H9 (cell line): ENCODE results near the gene TIPIN. TPM values are rescaled to one million over a fixed set of nuclear protein-coding genes. Genes with fewer than 3 reads are reported as not detected.

Experiments
- DNase-seq: peaks from one replicate; pipeline ENCODE4 v3.0.0-alpha.2; 2017
- H2AFZ ChIP-seq: one replicate; pipeline ENCODE4 v1.6.1; 2013; ENCODE audit warnings: mild to moderate bottlenecking, low read length, control low read depth, moderate library complexity
- H2AK5ac ChIP-seq: 2 replicates; pipeline ENCODE4 v1.6.1; 2013; ENCODE audit warnings: low read length, control low read depth, mixed read lengths; ENCODE audit not compliant: insufficient read length
- H2BK120ac ChIP-seq: one replicate; pipeline ENCODE4 v1.6.1; 2013; ENCODE audit warnings: low read depth, mild to moderate bottlenecking, low read length, control low read depth, inconsistent platforms; ENCODE audit not compliant: poor library complexity, severe bottlenecking
- H2BK12ac ChIP-seq: 2 replicates; pipeline ENCODE4 v1.6.1; 2013; ENCODE audit warnings: low read length, control low read depth, mixed read lengths, low read depth; ENCODE audit not compliant: insufficient read length
- H2BK15ac ChIP-seq: 2 replicates; pipeline ENCODE4 v1.6.1; 2013; ENCODE audit warnings: low read depth, low read length, control low read depth
- H2BK20ac ChIP-seq: one replicate; pipeline ENCODE4 v1.6.1; 2013; ENCODE audit warnings: low read depth, mild to moderate bottlenecking, low read length, control low read depth, inconsistent platforms; ENCODE audit not compliant: poor library complexity, severe bottlenecking
- H2BK5ac ChIP-seq: 2 replicates; pipeline ENCODE4 v1.6.1; 2013; ENCODE audit warnings: low read length, control low read depth, mixed read lengths; ENCODE audit not compliant: insufficient read length
- H3K14ac ChIP-seq: 2 replicates; pipeline ENCODE4 v1.6.1; 2013; ENCODE audit warnings: low read length, control low read depth; ENCODE audit not compliant: insufficient read depth
- H3K18ac ChIP-seq: 2 replicates; pipeline ENCODE4 v1.6.1; 2013; ENCODE audit warnings: low read depth, mild to moderate bottlenecking, mixed read lengths, low read length, control low read depth; ENCODE audit not compliant: insufficient read length
- H3K23ac ChIP-seq: 2 replicates; pipeline ENCODE4 v1.6.1; 2013; ENCODE audit warnings: low read length, control low read depth, mixed read lengths, low read depth; ENCODE audit not compliant: insufficient read length
- H3K23me2 ChIP-seq: 2 replicates; pipeline ENCODE4 v1.6.1; 2013; ENCODE audit warnings: low read depth, mild to moderate bottlenecking, mixed read lengths, low read length, control low read depth; ENCODE audit not compliant: insufficient read length, poor library complexity, severe bottlenecking
- H3K27ac ChIP-seq: 2 replicates; pipeline ENCODE4 v1.5.1; 2013; ENCODE audit warnings: low read length, control low read depth, mixed read lengths, low read depth; ENCODE audit not compliant: insufficient read length
- H3K27me3 ChIP-seq: 2 replicates; pipeline ENCODE4 v1.6.1; 2013; ENCODE audit warnings: low read length, control low read depth, inconsistent platforms; ENCODE audit not compliant: insufficient read depth
- H3K4ac ChIP-seq: 2 replicates; pipeline ENCODE4 v1.6.1; 2013; ENCODE audit warnings: low read depth, mild to moderate bottlenecking, control low read depth, inconsistent platforms, low read length, moderate library complexity
- H3K4me1 ChIP-seq: 2 replicates; pipeline ENCODE4 v1.6.1; 2013; ENCODE audit warnings: low read length, control low read depth, inconsistent platforms; ENCODE audit not compliant: insufficient read depth
- H3K4me2 ChIP-seq: 2 replicates; pipeline ENCODE4 v1.6.1; 2013; ENCODE audit warnings: low read length, control low read depth, mixed read lengths; ENCODE audit not compliant: insufficient read length, insufficient read depth
- H3K56ac ChIP-seq: 2 replicates; pipeline ENCODE4 v1.6.1; 2013; ENCODE audit warnings: low read depth, mild to moderate bottlenecking, mixed read lengths, low read length, control low read depth; ENCODE audit not compliant: insufficient read length
- H3K79me1 ChIP-seq: 2 replicates; pipeline ENCODE4 v1.6.1; 2013; ENCODE audit warnings: low read depth, mild to moderate bottlenecking, moderate library complexity, low read length, control low read depth, inconsistent platforms; ENCODE audit not compliant: insufficient read depth, poor library complexity, severe bottlenecking
- H3K79me2 ChIP-seq: 2 replicates; pipeline ENCODE4 v1.6.1; 2013; ENCODE audit warnings: low read length, control low read depth, inconsistent platforms; ENCODE audit not compliant: insufficient read depth
- H3K9ac ChIP-seq: 2 replicates; pipeline ENCODE4 v1.6.1; 2013; ENCODE audit warnings: low read length, control low read depth, mixed read lengths; ENCODE audit not compliant: insufficient read length; ENCODE audit errors: extremely low read depth
- H3K9me3 ChIP-seq: one replicate; pipeline ENCODE4 v1.6.1; 2013; ENCODE audit warnings: low read depth, low read length, inconsistent platforms; ENCODE audit not compliant: control insufficient read depth
- H3T11ph ChIP-seq: one replicate; pipeline ENCODE4 v1.6.1; 2013; ENCODE audit warnings: mild to moderate bottlenecking, low read length, control low read depth, inconsistent platforms
- H4K20me1 ChIP-seq: one replicate; pipeline ENCODE4 v1.6.1; 2013; ENCODE audit not compliant: control insufficient read depth, insufficient read length, insufficient read depth
- H4K5ac ChIP-seq: 2 replicates; pipeline ENCODE4 v1.6.1; 2013; ENCODE audit warnings: low read depth, mild to moderate bottlenecking, mixed read lengths, low read length, control low read depth; ENCODE audit not compliant: insufficient read length
- H4K8ac ChIP-seq: replicated peaks from 2 replicates; pipeline ENCODE4 v1.6.1; 2013; ENCODE audit warnings: low read length, control low read depth, mixed read lengths, low read depth; ENCODE audit not compliant: insufficient read length
- H4K91ac ChIP-seq: 2 replicates; pipeline ENCODE4 v1.6.1; 2013; ENCODE audit warnings: low read depth, mild to moderate bottlenecking, moderate library complexity, mixed read lengths, low read length, control low read depth; ENCODE audit not compliant: insufficient read length
- H3K27ac Mint-ChIP-seq, 3 experiments: 2 replicates in 2 of 3; 3 replicates in 1 of 3; pipeline ENCODE4 v1.8.0; 2020 to 2021; ENCODE audit warnings: mixed read lengths in 3 of 3, mild to moderate bottlenecking in 1 of 3, moderate library complexity in 1 of 3
- H3K27me3 Mint-ChIP-seq: 2 replicates; pipeline ENCODE4 v1.8.0; 2021; ENCODE audit warnings: low read depth, mild to moderate bottlenecking, moderate library complexity, mixed read lengths
- H3K36me3 Mint-ChIP-seq, 3 experiments: 2 replicates in 2 of 3; 3 replicates in 1 of 3; pipeline ENCODE4 v1.8.0; 2020 to 2021; ENCODE audit warnings: low read depth in 3 of 3, mixed read lengths in 3 of 3; ENCODE audit not compliant: insufficient read depth in 1 of 3
- H3K4me1 Mint-ChIP-seq, 2 experiments: 2 replicates each; pipeline ENCODE4 v1.8.0; 2020; ENCODE audit warnings: mixed read lengths in 2 of 2
- H3K4me3 Mint-ChIP-seq, 2 experiments: 2 replicates in 1 of 2; 3 replicates in 1 of 2; pipeline ENCODE4 v1.8.0; 2020 to 2021; ENCODE audit warnings: mild to moderate bottlenecking in 2 of 2, mixed read lengths in 2 of 2, moderate library complexity in 1 of 2
- H3K9me3 Mint-ChIP-seq, 2 experiments: 2 replicates in 1 of 2; 3 replicates in 1 of 2; pipeline ENCODE4 v1.8.0; 2020; ENCODE audit warnings: mild to moderate bottlenecking in 2 of 2, mixed read lengths in 2 of 2, moderate library complexity in 1 of 2
- CTCF ChIP-seq: fragments of 200-600 bp; sonication (generic); conservative IDR thresholded peaks from 3 replicates; pipeline ENCODE4 v1.8.0; 2021; ENCODE audit warnings: antibody characterized with exemption, mild to moderate bottlenecking
- WGBS: extraction: QIAGEN DNeasy Blood & Tissue Kit; methylation state at CpG from one replicate; pipeline ENCODE4 v1.1.7; 2013; ENCODE audit warnings: missing lambda C conversion rate, low lambda C conversion rate, mixed read lengths; ENCODE audit not compliant: insufficient read length; ENCODE audit errors: extremely low coverage; 5-methylcytosine and 5-hydroxymethylcytosine counted together
- total RNA-seq: library from RNA; stranded (reverse); gene quantifications from 2 replicates; pipeline ENCODE4 v1.2.1, GENCODE V29; 2021

Gene TIPIN
- total RNA-seq, 1 experiment from 2014 or later: 26.9 TPM

GRCh38 chr15:66359740-66360139 is 3.3 kb upstream of the TIPIN start:
- H3K4me1 Mint-ChIP-seq: peaks cover 6 to 18% of the 10 kb centered on the region in 2 experiments
- TF ChIP-seq CTCF: no peak
- Histone ChIP-seq H3K14ac (no peak overlapping the region), H3K4ac (no peak overlapping the region), H2BK15ac (no peak overlapping the region), H3K79me2 (no peaks in the 10 kb centered on the region; the same call in 1 of the 2 replicates), H2BK5ac (no peak overlapping the region), H3K56ac (no peak overlapping the region), H4K20me1 (no peaks in the 10 kb centered on the region), H3K4me2 (no peak overlapping the region), H3K23ac (no peak overlapping the region), H2AFZ (no peak overlapping the region), H4K5ac (no peak overlapping the region), H3K79me1 (no peaks in the 10 kb centered on the region), H2AK5ac (no peak overlapping the region), H3K9me3 (no peaks in the 10 kb centered on the region), H3K27me3 (no peaks in the 10 kb centered on the region), H3T11ph (no peak overlapping the region), H2BK20ac (no peak overlapping the region), H2BK120ac (no peak overlapping the region), H3K4me1 (no peaks in the 10 kb centered on the region), H3K27ac (no peak overlapping the region), H4K91ac (no peak overlapping the region), H3K23me2 (peaks cover 4% of the 10 kb centered on the region), H4K8ac (no peak overlapping the region), H3K18ac (no peak overlapping the region), H2BK12ac (no peak overlapping the region), H3K9ac (no peak overlapping the region)
- peaks cover 0 to 4% (median 1%) of the 10 kb centered on the region in 3 experiments; a peak in 3 of 7 replicates for H3K36me3 Mint-ChIP-seq
- H3K9me3 Mint-ChIP-seq: no peaks in the 10 kb centered on the region; a peak in 1 of 5 replicates
- DNase-seq: no peak
- no CpG with 5 or more reads among the region's 7 CpGs for WGBS
- no peak overlapping the region for H3K4me3 Mint-ChIP-seq
- no peaks in the 10 kb centered on the region; the same call in 1 of the 2 replicates for H3K27me3 Mint-ChIP-seq
- peak overlapping the region in 1 of 3 experiments; percentile 86; a peak in 2 of 7 replicates for H3K27ac Mint-ChIP-seq
